ENCODE results near the gene CRYGN.

GRCh38 chr7:151392426-151392825 lies 47.5 kb downstream of the CRYGN start:
- TF ChIP-seq CTCF (IDR thresholded peaks at IDR 0.05; ENCODE audit: insufficient read depth, low read length) (no peak), POLR2AphosphoS5 (IDR thresholded peaks at IDR 0.05; ENCODE audit: low read depth) (no peak), REST (IDR thresholded peaks at IDR 0.05; ENCODE audit: insufficient replicate concordance, low read depth) (no peak), SPI1 (IDR thresholded peaks at IDR 0.05; ENCODE audit: borderline replicate concordance, low read depth) (no peak)

All from HL-60 (cell line).